Mucosa of descending colon (tissue), 3 donors: ENCODE results near the gene SMAD6. TPM values are rescaled to one million over a fixed set of nuclear protein-coding genes. Genes with fewer than 3 reads are reported as not detected.
A peak's percentile ranks its signal among the peaks of the same experiment; 100 is the strongest.

Experiments
- ATAC-seq: fragments of 200-7000 bp; cut with Tn5 transposase; one replicate; pipeline ENCODE4 v1.9.1; 2020; ENCODE audit warnings: mild to moderate bottlenecking, moderate library complexity
- DNase-seq, 3 donors: peaks; one replicate each; pipeline ENCODE4 v3.0.0-alpha.2; 2020
- H3K36me3 ChIP-seq: fragments of 200-600 bp; one replicate; pipeline ENCODE4 v1.8.0; 2021; ENCODE audit warnings: low read depth, mild to moderate bottlenecking
- H3K4me1 ChIP-seq: fragments of 200-600 bp; one replicate; pipeline ENCODE4 v1.8.0; 2021; ENCODE audit warnings: low read depth, mild to moderate bottlenecking
- H3K4me3 ChIP-seq: fragments of 200-600 bp; one replicate; pipeline ENCODE4 v1.8.0; 2021; ENCODE audit warnings: mild to moderate bottlenecking
- H3K9me3 ChIP-seq: fragments of 200-600 bp; one replicate; pipeline ENCODE4 v1.8.0; 2021; ENCODE audit warnings: mild to moderate bottlenecking
- intact Hi-C, 2 donors: fragments of 100-400 bp; cut with DNase I in 1 of 2; cut with micrococcal nuclease in 1 of 2; formaldehyde crosslinking; loops; one replicate each; pipeline versions ENCODE4 v1.11.0 to v1.11.1; 2022; cut with DNase I, micrococcal nuclease
- total RNA-seq, 3 donors: library from RNA; stranded (reverse); fragmentation: NEBNext Ultra II Directional in 2 of 3; extraction: Animal tissue kit (Norgen Biotek cat#: 25700) in 2 of 3; gene quantifications; one replicate each; pipeline versions ENCODE4 v1.2.1 to v1.2.4, GENCODE V29; 2021 to 2023
- TF ChIP-seq, protein P1 (sequence below): fragments of 200-600 bp; IDR thresholded peaks from one replicate; pipeline ENCODE4 v1.8.0; 2022; ENCODE audit warnings: antibody characterized with exemption, mild to moderate bottlenecking
- donor health status: DM: no; HTN: no; CAD: no; lungs with moderate emphysema.
- donor health status: DM: no; HTN: no; CAD: no.
- donor health status: DM: no; HTN: yes; CAD: no.

Gene SMAD6
- total RNA-seq, 3 donors from 2014 or later: 11.5 to 18.5 (median 12.8) TPM

- TF ChIP-seq, protein P1, sequence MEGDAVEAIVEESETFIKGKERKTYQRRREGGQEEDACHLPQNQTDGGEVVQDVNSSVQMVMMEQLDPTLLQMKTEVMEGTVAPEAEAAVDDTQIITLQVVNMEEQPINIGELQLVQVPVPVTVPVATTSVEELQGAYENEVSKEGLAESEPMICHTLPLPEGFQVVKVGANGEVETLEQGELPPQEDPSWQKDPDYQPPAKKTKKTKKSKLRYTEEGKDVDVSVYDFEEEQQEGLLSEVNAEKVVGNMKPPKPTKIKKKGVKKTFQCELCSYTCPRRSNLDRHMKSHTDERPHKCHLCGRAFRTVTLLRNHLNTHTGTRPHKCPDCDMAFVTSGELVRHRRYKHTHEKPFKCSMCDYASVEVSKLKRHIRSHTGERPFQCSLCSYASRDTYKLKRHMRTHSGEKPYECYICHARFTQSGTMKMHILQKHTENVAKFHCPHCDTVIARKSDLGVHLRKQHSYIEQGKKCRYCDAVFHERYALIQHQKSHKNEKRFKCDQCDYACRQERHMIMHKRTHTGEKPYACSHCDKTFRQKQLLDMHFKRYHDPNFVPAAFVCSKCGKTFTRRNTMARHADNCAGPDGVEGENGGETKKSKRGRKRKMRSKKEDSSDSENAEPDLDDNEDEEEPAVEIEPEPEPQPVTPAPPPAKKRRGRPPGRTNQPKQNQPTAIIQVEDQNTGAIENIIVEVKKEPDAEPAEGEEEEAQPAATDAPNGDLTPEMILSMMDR: no peak
- intact Hi-C loops: no loop called here
- Histone ChIP-seq H3K4me1 (peaks cover 34% of the 10 kb centered on the region), H3K9me3 (no peaks in the 10 kb centered on the region), H3K36me3 (no peaks in the 10 kb centered on the region), H3K4me3 (peak overlapping the region; percentile 34)
- peak; percentile 1 for ATAC-seq
- peak; percentile 41 to 67 (median 66) for DNase-seq
These were observed 1.5 kb downstream of the SMAD6 start for GRCh38 chr15:66703540-66703941.

GRCh38 chr15:66704019-66704802 is 2.2 kb downstream of the SMAD6 start:
- H3K36me3 ChIP-seq: no peaks in the 10 kb centered on the region
- intact Hi-C loops: loop anchor here in 1 of 2 donors (2.0 kb wide), 1 partner anchor 75 kb away; no protein-coding TSS in a partner anchor
- ATAC-seq (no peak), DNase-seq (peak in 2 of 3 donors; percentile 32 to 55)
- no peaks in the 10 kb centered on the region for H3K9me3 ChIP-seq
- peaks cover 34% of the 10 kb centered on the region for H3K4me1 ChIP-seq
- peak overlapping the region; percentile 34 for H3K4me3 ChIP-seq
- TF ChIP-seq, protein P1: no peak

DNA sequence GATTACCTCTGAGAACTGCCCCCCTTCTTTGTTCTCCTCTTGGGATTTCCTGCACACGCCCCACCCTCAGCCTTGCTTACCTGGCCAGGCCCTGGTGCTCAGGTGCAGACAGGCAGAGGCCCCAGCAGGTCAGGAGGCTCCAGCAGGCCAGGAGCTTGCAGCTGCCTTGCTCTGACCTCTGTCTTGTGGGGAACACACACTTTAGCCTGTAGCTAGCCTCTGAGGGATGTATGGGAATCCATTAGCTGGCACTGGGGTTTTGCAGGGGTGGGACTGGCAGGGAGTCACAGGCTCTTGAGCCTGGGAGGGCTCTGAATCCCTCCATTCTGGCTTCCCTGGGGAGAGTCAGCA is 2.7 kb downstream of the SMAD6 start:
- TF ChIP-seq, protein P1: no peak
- Histone ChIP-seq H3K4me1 (peaks cover 34% of the 10 kb centered on the region), H3K36me3 (no peaks in the 10 kb centered on the region), H3K9me3 (no peaks in the 10 kb centered on the region), H3K4me3 (no peak overlapping the region)
- intact Hi-C loops: loop anchor here in 1 of 2 donors (2.0 kb wide), 1 partner anchor 74 kb away; no protein-coding TSS in a partner anchor
- ATAC-seq: peak; percentile 9
- peak; percentile 61 to 65 (median 64) for DNase-seq

GRCh38 chr15:66705277-66706146 is 3.5 kb downstream of the SMAD6 start:
- Histone ChIP-seq H3K36me3 (no peaks in the 10 kb centered on the region), H3K4me3 (no peak overlapping the region), H3K4me1 (peaks cover 33% of the 10 kb centered on the region), H3K9me3 (no peaks in the 10 kb centered on the region)
- ATAC-seq (no peak), DNase-seq (no peak)
- TF ChIP-seq, protein P1: no peak
- intact Hi-C loops: loop anchor here in 1 of 2 donors (2.0 kb wide), 1 partner anchor 73 kb away; no protein-coding TSS in a partner anchor

DNA sequence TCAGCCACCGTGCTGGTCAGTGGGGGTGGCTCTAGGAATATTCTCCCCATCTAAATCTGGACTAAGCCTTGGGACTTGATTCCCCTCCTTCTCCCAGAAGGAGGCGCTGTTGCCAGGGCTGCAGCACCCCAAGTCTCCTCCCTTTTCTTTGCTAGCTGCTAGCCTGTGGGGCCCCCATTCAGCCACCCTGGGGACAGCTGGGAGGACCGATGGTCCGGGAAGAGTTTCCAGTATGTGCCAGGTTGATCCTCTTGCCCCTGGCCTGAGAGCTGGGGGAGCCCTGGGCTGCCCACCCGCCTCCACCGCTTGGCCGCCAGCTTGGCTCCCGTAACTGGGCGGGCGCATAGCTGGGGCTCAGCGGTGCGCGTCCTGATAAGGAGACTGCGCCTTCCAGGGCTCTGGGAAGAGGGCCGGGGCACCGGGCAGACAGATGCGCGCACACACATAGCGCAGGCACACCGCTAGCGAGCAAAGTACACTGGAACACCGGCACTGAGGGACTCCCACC is 4.2 kb downstream of the SMAD6 start:
- peak in 2 of 3 donors; percentile 39 to 57 for DNase-seq
- peaks cover 32% of the 10 kb centered on the region for H3K4me1 ChIP-seq

More for the DNA sequence above, 4.2 kb downstream of the SMAD6 start:
- Histone ChIP-seq H3K9me3 (no peaks in the 10 kb centered on the region), H3K36me3 (no peaks in the 10 kb centered on the region), H3K4me3 (no peak overlapping the region)
- intact Hi-C loops: no loop called here
- ATAC-seq: no peak
- TF ChIP-seq, protein P1: no peak
